Ishikawa (cell line): Measurements from ENCODE around the gene DUXA.

Source experiments
- CEBPB ChIP-seq: IDR thresholded peaks from 2 replicates; pipeline ENCODE4 v1.6.1; 2012
- CREB1 ChIP-seq: IDR thresholded peaks from 2 replicates; pipeline ENCODE4 v1.6.1; 2012; ENCODE audit warnings: low read depth
- TAF1 ChIP-seq: IDR thresholded peaks from 2 replicates; pipeline ENCODE4 v1.6.1; 2012; ENCODE audit warnings: low read depth, mild to moderate bottlenecking

GRCh38 chr19:57141699-57142098 is 25.6 kb downstream of the DUXA start:
- TF ChIP-seq TAF1 (no peak), CEBPB (no peak), CREB1 (no peak)
